Activated CD4-positive, CD25-positive, alpha-beta regulatory T cell treated with anti-CD3 and anti-CD28 coated beads, Interleukin-2, amount 50 U/mL, for 24 hours (primary cell): ENCODE results near the gene AKAP6.
"Not testable (repeated sequence)": the region's sequence is repeated elsewhere in the genome, so short reads cannot be mapped to it uniquely, and the experiment has no call there.

Experiments used
- ATAC-seq, 2 donors: fragments of 150-1000 bp; cut with Tn5 transposase; one replicate each; pipeline ENCODE4 v1.10.0; 2021; ENCODE audit warnings: mild to moderate bottlenecking in 1 of 2, moderate library complexity in 1 of 2

The AKAP6 gene

DNA sequence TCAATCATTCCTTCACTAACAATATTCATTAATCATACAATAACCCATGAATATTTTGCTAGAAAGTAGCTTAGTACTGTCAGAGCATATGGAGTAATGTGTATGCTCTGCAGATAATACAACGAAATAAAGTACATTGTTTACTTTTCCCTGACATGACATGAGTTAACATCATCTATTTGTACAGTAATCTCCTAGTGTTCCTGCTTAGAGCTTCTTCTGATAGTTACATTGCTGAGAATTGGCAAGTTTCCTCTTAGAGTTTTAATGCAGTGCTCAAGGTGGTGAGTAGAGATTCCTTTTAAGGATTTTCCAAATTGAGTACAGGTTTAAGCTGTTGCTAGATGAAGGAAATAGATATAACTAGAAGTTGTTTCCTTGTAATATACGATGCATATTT lies 445.1 kb downstream of the AKAP6 start:
- ATAC-seq = no peak

DNA sequence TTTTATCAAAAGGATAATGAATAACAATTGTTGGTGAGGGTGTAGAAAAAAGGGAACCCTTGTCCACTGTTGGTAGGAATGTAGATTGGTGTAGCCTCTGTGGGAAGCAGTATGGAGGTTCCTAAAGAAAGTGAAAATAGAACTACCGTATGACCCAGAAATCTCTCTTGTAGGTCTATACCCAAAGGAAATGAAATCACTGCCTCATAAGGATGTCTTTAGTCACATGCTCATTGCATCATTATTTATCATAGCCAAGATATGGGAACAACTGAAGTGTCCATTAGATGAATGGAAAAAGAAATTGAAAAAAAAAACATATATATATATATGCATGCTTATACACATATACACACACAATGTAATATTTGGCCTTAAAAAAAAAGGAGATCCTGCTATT lies 450.7 kb downstream of the AKAP6 start:
- no peak for ATAC-seq

GRCh38 chr14:32784405-32784804 lies 455.3 kb downstream of the AKAP6 start:
- no peak for ATAC-seq

DNA sequence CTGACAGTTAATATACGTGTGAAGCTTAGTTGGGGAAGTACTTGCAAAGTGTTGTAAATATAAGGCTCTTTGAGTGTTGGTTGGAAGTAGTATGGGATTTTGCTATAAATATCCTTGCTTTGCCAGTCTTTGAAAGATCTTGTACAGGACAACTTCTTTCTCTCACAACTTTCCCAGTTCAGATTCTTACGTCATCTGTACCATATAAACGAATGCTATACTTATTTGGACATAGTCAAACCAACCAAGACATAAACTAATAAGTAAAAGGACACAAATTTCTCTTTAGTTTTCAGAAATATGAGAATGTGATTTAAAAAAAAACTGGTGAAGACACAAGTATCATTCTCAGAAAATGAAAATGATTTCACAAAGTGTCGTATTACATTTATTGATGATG lies 456.5 kb downstream of the AKAP6 start:
- ATAC-seq = no peak

DNA sequence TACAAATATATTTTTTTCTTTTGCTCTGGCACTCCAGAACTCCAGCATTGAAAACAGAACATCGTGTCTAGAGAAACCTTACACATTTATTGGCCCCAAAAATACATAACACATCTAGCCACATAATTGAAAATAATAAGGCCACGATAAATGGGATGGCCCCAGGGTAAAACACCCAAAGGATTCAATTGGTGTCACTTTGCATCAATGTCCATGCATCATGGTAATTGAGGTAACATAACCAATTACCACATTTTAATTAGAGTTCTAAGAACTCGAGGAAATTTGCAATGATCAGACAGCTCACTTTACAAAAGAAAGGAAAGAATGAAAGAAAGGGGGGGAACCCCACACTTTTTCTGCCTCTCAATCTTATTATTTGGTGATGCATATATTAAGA lies 457.8 kb downstream of the AKAP6 start:
- ATAC-seq = no peak

DNA sequence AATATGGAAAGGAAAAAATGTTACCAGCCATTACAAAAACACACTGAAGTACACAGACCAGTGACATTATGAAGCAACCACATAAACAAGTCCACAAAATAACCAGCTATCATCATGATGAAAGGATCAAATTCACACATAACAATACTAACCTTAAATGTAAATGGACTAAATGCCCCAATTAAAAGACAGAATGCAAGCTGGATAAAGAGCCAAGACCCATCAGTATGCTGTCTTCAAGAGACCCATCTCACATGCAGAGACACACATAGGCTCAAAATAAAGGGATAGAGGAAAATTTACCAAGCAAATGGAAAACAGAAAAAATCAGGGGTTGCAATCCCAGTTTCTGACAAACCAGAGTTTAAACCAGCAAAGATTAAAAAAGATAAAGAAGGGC lies 463.9 kb downstream of the AKAP6 start:
- not testable (repeated sequence) for ATAC-seq

DNA sequence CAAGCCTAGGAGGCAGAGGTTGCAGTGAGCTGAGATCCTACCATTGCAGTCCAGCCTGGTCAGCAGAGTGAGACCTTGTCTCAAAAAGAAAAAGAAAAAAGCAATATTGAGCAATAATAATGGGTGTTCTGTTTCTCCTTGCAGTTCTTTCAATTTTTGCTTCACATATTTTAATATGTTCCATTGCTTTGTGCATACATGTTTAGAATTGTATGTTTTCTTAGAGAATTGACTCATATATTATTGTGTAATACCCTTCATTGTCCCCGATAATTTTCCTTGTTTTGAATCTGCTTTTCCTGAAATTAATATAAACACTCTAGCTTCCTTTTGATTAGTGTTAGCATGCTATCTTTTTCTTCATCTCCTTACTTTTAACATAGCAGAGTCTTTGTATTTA lies 471.2 kb downstream of the AKAP6 start:
- ATAC-seq = no peak

DNA sequence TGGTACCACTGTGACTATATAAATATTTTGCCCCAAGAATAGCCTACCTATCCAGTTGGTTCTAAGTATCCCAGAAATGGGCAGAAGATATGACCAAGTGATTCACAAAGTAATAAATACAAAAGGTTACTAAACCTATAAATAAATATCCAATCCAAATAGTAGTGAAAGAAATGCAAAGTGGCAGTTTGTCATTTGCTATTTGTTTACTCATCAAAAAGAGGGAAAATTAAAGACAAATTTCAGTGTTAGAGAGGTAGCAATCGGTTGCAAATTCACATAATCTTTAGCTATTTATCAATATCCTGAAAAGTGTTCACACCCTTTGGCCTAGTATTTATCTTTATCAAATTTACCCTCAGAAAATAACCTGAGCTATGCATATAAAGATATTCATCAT lies 473.2 kb downstream of the AKAP6 start:
- no peak for ATAC-seq

GRCh38 chr14:32805979-32806378 lies 476.9 kb downstream of the AKAP6 start:
- no peak for ATAC-seq

DNA sequence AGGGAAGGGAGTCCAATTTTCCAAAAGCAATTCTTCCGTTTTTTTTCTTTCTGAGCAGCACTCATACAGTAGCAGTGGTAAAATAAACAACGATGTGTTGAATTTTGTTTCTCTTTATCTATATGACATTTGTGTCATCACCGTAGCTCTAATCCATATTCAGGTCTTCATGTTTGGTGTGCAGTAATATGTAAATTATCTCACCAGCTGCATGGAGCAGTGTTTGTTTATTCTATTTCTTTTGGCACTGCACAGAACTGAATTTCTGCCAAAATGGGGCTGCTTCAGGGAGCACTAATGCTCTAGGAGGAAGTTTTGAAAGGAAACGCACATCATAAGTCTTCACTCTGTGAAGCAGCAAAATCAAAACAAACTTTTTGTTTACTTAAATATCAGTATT lies 479.5 kb downstream of the AKAP6 start:
- ATAC-seq = no peak

DNA sequence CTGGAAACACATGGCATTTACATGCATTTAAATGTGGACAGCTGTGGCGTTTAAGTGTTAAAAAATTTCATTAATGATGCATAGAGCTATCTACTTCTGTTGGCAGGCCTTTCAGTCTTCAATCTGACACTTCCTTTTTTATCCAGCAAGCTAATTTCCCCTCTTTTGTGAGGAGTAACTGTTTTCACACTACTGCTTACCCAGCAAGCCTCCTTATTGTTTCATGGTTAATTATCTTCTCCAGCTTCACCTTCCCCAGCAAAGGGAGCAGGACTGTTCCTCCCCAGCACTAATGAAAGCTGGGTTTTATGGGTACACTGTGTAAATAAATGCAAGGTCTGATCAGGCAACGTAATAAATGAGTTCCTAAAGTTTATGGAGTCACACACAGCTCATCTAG lies 480.2 kb downstream of the AKAP6 start:
- ATAC-seq = no peak

GRCh38 chr14:32813401-32813800 lies 484.3 kb downstream of the AKAP6 start:
- ATAC-seq = no peak

GRCh38 chr14:32814721-32815120 lies 485.6 kb downstream of the AKAP6 start:
- ATAC-seq = no peak

DNA sequence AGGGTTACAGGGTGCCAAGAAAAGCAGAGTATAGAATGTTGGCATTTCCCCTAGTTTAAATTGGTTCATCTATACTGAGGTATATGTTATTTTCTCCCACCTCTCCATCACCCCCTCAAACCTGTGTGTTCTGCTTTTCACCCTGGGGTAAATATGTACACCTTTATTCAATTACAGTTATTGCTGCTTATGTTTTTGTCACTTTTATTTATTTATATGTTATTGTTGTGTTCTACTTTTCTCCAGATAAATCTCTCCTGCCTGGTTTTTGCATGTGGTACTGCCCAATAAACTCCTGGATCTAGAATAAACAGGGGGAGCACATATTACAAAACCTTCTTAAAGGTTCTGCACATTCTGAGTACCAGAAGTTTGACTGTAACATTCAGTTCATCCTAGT lies 487.5 kb downstream of the AKAP6 start:
- no peak for ATAC-seq

- ATAC-seq = no peak
Observed at GRCh38 chr14:32817780-32818179, 488.7 kb downstream of the AKAP6 start.

DNA sequence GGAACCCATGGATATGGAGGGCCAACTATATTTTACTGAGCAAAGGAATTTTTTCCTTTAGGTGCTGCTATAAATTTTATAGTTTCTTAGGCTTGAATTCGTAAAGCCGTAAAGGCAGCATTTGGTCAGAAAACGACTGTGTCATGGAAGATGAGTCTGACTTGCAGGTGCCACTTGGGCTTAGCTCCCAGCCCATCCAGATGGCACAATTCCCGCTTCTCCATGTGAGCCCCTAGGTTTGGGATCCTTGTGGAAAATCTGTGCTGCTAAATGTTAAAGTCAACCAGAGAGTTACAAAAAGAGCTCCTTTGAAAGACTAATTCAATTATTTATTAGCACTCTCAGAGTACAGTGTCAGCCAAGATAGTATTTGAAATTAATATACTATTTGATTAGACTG lies 489.5 kb downstream of the AKAP6 start:
- ATAC-seq = no peak

DNA sequence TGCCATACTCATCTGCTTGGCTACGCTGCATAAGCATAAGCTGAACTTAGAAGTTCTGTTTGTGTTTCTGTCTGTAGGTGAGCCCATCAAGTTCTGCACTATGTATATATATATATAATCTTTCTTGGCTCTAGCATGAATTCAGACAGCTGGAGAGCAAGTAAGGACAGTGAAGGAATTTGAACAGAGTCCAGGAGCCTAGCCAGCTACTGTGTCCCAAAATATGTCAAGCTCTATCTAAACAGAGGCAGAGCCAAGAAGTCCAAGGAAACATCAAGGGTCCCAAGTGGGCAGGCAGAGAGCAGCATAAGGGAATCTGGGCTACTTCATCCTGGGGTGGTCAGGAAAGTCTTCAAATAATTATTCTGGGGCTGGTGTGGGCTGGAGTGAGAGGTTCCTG lies 491.1 kb downstream of the AKAP6 start:
- ATAC-seq = no peak

DNA sequence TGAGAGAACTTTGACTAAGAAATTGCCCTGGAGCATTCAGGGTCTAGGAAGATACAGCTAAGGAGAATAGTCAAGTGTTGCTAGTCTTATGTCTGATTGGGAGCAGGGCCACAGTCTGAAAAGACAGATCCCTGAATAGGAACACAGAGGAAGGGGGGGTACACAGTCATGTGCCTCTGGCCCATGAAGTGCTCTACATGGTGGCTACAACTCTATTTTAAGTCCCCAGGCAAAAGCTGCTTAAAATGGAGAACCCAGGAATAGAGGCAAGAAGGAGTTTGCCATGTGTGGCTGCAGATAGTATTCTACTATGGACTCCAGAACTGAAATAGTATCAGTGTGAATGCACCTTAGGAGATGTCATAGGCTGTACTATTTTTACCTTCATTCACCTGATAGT lies 491.6 kb downstream of the AKAP6 start:
- no peak for ATAC-seq

DNA sequence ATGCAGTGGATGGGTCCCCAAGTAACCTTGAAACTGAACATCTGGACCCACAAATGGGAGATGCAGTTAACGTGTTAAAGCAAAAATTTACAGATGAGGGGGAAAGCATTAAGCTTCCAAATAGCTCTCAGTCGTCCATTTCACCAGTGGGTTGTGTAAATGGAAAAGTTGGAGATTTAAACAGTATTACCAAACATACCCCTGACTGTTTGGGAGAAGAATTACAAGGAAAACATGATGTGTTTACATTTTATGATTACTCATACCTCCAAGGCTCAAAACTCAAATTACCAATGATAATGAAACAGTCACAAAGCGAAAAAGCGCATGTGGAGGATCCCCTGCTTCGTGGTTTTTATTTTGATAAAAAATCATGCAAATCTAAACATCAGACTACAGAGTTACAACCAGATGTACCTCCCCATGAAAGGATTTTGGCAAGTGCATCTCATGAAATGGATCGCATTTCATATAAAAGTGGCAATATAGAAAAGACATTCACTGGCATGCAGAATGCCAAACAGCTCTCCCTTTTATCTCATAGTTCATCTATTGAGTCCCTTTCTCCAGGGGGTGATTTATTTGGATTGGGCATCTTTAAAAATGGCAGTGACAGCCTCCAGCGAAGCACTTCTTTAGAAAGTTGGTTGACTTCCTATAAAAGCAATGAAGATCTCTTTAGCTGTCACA lies 493.0 kb downstream of the AKAP6 start:
- ATAC-seq = no peak

GRCh38 chr14:32823706-32824105 lies 494.6 kb downstream of the AKAP6 start:
- no peak for ATAC-seq

GRCh38 chr14:32824195-32824594 lies 495.1 kb downstream of the AKAP6 start:
- no peak for ATAC-seq

GRCh38 chr14:32825058-32825457 lies 496.0 kb downstream of the AKAP6 start:
- ATAC-seq = no peak

- no peak for ATAC-seq
Observed at GRCh38 chr14:32826404-32827082, 497.4 kb downstream of the AKAP6 start.

- ATAC-seq = no peak
Observed at GRCh38 chr14:32827514-32827913, 498.4 kb downstream of the AKAP6 start.

DNA sequence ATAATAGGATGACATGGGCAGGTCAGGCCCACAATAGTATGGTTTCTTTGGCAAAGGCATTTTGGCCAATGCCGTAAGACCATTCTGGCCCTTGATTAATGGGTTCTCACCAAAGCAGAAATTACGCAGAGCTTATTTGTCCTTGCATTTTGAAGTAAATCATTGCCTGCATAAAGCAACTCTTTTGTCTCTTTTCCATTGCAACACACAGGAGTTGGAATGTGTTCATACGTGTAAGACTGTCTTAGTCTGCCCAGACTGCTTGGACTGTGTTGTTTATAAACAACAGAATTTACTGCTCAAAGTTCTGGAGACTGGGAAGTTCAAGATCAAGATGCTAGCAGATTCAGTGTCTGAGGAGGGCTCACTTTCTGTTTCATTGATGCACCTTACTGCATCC lies 506.8 kb downstream of the AKAP6 start:
- ATAC-seq = no peak
